Measurements from ENCODE around the gene CDK17. TPM values are rescaled to one million over a fixed set of nuclear protein-coding genes. Genes with fewer than 3 reads are reported as not detected.

Gene CDK17
- polyA plus RNA-seq, 1 of the 3 experiments (the other 2 are of a cell fraction) = 11.7 TPM

DNA sequence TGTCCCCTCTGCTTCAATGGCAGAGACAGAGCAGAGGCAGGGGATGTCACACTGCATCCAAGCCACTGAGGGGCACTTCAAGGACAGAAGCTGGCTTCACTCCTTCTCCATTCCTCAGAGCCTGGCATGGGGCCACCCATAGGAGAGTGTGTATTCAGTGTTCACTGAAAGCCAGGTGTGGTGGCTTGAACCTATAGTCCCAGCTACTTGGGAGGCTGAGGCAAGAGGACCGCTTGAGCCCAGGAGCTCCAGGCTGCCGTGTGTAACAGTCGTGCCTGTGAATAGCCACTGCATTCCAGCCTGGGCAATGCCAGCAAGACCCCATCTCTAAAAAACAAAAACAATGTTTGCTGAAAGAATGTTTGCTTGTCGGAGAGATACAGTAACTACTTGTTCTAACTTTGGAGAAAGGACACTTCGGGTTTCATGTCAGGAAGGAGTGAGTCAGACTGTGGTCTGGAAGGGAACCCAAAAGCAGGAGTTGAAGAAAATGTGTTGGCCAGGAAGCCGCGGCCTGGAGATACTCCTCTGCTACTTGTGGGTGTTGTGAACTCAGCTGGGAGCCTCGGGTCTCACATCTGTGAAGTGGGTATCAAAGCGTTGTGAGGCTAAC lies 162.7 kb downstream of the CDK17 start (continued):
- TF ChIP-seq, protein P1, sequence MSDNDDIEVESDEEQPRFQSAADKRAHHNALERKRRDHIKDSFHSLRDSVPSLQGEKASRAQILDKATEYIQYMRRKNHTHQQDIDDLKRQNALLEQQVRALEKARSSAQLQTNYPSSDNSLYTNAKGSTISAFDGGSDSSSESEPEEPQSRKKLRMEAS (IDR thresholded peaks at IDR 0.05; ENCODE audit: low read depth) = peak; percentile 21; the same call in 1 of the 2 replicates
- TF ChIP-seq RXRA (IDR thresholded peaks at IDR 0.05; ENCODE audit: borderline replicate concordance, low read depth) = peak; percentile 68; the same call in 1 of the 2 replicates
- peak; percentile 41; the same call in 1 of the 2 replicates for TF ChIP-seq TEAD4 (IDR thresholded peaks at IDR 0.05; ENCODE audit: borderline replicate concordance, insufficient read depth)
- no peak for TF ChIP-seq SMC3 (IDR thresholded peaks at IDR 0.05; ENCODE audit: low read depth, low read length)
- no peak for TF ChIP-seq RCOR1 (IDR thresholded peaks at IDR 0.05; ENCODE audit: low read length)
- TF ChIP-seq YY1 (IDR thresholded peaks at IDR 0.05; ENCODE audit: low read depth) = no peak
- TF ChIP-seq EZH2phosphoT487 (IDR thresholded peaks at IDR 0.05; ENCODE audit: borderline replicate concordance, low read depth) = no peak
- TF ChIP-seq GATA2 (CRISPR knock-in tag; IDR thresholded peaks at IDR 0.05) = no peak
- peak; percentile 91 for TF ChIP-seq NFIC (IDR thresholded peaks at IDR 0.05; ENCODE audit: borderline replicate concordance)
- 0 out of 2 replicates have a peak, but pooled peaks have one; percentile 31 for TF ChIP-seq GABPA (IDR thresholded peaks at IDR 0.05; ENCODE audit: low read depth)
- TF ChIP-seq, protein P2, sequence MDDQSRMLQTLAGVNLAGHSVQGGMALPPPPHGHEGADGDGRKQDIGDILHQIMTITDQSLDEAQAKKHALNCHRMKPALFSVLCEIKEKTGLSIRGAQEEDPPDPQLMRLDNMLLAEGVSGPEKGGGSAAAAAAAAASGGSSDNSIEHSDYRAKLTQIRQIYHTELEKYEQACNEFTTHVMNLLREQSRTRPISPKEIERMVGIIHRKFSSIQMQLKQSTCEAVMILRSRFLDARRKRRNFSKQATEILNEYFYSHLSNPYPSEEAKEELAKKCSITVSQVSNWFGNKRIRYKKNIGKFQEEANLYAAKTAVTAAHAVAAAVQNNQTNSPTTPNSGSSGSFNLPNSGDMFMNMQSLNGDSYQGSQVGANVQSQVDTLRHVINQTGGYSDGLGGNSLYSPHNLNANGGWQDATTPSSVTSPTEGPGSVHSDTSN (IDR thresholded peaks at IDR 0.05) = peak; percentile 69

DNA sequence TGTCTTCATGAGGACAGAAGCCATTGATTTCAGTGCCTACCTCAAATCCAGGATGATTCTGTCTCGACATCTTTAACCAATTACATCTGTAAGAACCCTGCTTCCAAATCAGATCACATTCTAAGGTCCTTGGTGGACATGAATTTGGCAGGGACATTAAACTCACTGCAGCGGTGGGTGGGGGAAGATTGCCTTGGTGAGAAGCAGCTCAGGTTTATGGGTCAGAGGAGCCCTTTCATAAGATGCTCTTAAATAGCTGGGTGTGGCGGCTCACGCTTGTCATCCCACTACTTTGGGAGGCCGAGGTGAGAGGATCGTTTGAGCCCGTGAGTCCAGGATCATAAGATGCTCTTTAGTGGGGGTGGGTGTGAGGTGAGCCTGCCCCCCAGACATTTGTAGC lies 163.2 kb downstream of the CDK17 start:
- Histone ChIP-seq H3K4me1 (ENCODE audit: control insufficient read depth in 1 of 2, insufficient read depth in 2 of 2, low read depth in 1 of 2, low read length in 1 of 2) (peaks cover 33 to 55% of the 10 kb centered on the region in 2 experiments), H3K9me2 (no peaks in the 10 kb centered on the region), H3K9me3 (no peaks in the 10 kb centered on the region), H4K20me1 (ENCODE audit: insufficient read depth) (peaks cover 94% of the 10 kb centered on the region), H3K27ac (ENCODE audit: low read depth in 2 of 2, low read length in 1 of 2) (peak overlapping the region in 1 of 2 experiments; percentile 89; a peak in 3 of 4 replicates), H3K36me3 (replicated peaks in 1 of 2; ENCODE audit: control insufficient read depth in 1 of 2, insufficient read depth in 2 of 2, low read length in 1 of 2) (peaks cover 0 to 14% of the 10 kb centered on the region in 2 experiments), H3K9ac (peak overlapping the region; percentile 43), H3K27me3 (ENCODE audit: insufficient read depth) (no peaks in the 10 kb centered on the region), H3F3A (replicated peaks; ENCODE audit: insufficient read depth) (peaks cover 18% of the 10 kb centered on the region), H3K4me3 (ENCODE audit: low read depth in 2 of 2, low read length in 1 of 2) (peak overlapping the region in 1 of 2 experiments; percentile 8; a peak in 1 of 4 replicates), H3K4me2 (peak overlapping the region; percentile 68), H3K79me2 (ENCODE audit: insufficient read depth) (peaks cover 90% of the 10 kb centered on the region), H2AFZ (ENCODE audit: low read depth) (no peak overlapping the region)
- WGBS (ENCODE audit: low lambda C conversion rate) = 93% methylated on average over 7 of the region's 7 CpGs
- ChIA-PET CTCF (interaction anchor here (1.1 to 4.7 kb wide), 2 partner anchors 22 to 163 kb away, joined by 4 to 33 read pairs; partner anchors contain the start of gene CDK17), POLR2A (no interaction called here)
- no peak for DNase-seq
- TF ChIP-seq RAD21 (IDR thresholded peaks at IDR 0.05; ENCODE audit: low read length) (no peak), FOXM1 (IDR thresholded peaks at IDR 0.05; ENCODE audit: low read depth) (no peak), TEAD4 (IDR thresholded peaks at IDR 0.05; ENCODE audit: borderline replicate concordance, insufficient read depth) (no peak), POLR2AphosphoS5 (IDR thresholded peaks at IDR 0.05; ENCODE audit: low read depth, low read length) (no peak), SMC3 (IDR thresholded peaks at IDR 0.05; ENCODE audit: low read depth, low read length) (no peak), RFX5 (IDR thresholded peaks at IDR 0.05; ENCODE audit: low read length) (no peak), CHD2 (IDR thresholded peaks at IDR 0.05; ENCODE audit: low read length, partially characterized antibody) (no peak), RCOR1 (IDR thresholded peaks at IDR 0.05; ENCODE audit: low read length) (no peak), EP300 (IDR thresholded peaks at IDR 0.05; ENCODE audit: borderline replicate concordance in 1 of 2, low read depth in 1 of 2, low read length in 1 of 2) (no peak), NFIC (IDR thresholded peaks at IDR 0.05; ENCODE audit: borderline replicate concordance) (no peak), FOXJ3 (CRISPR knock-in tag; IDR thresholded peaks at IDR 0.05) (no peak)
- TF ChIP-seq, protein P3, sequence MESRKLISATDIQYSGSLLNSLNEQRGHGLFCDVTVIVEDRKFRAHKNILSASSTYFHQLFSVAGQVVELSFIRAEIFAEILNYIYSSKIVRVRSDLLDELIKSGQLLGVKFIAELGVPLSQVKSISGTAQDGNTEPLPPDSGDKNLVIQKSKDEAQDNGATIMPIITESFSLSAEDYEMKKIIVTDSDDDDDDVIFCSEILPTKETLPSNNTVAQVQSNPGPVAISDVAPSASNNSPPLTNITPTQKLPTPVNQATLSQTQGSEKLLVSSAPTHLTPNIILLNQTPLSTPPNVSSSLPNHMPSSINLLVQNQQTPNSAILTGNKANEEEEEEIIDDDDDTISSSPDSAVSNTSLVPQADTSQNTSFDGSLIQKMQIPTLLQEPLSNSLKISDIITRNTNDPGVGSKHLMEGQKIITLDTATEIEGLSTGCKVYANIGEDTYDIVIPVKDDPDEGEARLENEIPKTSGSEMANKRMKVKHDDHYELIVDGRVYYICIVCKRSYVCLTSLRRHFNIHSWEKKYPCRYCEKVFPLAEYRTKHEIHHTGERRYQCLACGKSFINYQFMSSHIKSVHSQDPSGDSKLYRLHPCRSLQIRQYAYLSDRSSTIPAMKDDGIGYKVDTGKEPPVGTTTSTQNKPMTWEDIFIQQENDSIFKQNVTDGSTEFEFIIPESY (IDR thresholded peaks at IDR 0.05; ENCODE audit: borderline replicate concordance, low read depth) = no peak
- TF ChIP-seq, protein P4, sequence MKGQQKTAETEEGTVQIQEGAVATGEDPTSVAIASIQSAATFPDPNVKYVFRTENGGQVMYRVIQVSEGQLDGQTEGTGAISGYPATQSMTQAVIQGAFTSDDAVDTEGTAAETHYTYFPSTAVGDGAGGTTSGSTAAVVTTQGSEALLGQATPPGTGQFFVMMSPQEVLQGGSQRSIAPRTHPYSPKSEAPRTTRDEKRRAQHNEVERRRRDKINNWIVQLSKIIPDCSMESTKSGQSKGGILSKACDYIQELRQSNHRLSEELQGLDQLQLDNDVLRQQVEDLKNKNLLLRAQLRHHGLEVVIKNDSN (IDR thresholded peaks at IDR 0.05; ENCODE audit: borderline replicate concordance, low read depth) = no peak
- TF ChIP-seq, protein P5, sequence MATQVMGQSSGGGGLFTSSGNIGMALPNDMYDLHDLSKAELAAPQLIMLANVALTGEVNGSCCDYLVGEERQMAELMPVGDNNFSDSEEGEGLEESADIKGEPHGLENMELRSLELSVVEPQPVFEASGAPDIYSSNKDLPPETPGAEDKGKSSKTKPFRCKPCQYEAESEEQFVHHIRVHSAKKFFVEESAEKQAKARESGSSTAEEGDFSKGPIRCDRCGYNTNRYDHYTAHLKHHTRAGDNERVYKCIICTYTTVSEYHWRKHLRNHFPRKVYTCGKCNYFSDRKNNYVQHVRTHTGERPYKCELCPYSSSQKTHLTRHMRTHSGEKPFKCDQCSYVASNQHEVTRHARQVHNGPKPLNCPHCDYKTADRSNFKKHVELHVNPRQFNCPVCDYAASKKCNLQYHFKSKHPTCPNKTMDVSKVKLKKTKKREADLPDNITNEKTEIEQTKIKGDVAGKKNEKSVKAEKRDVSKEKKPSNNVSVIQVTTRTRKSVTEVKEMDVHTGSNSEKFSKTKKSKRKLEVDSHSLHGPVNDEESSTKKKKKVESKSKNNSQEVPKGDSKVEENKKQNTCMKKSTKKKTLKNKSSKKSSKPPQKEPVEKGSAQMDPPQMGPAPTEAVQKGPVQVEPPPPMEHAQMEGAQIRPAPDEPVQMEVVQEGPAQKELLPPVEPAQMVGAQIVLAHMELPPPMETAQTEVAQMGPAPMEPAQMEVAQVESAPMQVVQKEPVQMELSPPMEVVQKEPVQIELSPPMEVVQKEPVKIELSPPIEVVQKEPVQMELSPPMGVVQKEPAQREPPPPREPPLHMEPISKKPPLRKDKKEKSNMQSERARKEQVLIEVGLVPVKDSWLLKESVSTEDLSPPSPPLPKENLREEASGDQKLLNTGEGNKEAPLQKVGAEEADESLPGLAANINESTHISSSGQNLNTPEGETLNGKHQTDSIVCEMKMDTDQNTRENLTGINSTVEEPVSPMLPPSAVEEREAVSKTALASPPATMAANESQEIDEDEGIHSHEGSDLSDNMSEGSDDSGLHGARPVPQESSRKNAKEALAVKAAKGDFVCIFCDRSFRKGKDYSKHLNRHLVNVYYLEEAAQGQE (IDR thresholded peaks at IDR 0.05; ENCODE audit: low read depth, low read length) = no peak
